Endothelial cell (in vitro differentiated cells): ENCODE data around the gene DNAH5. TPM values are rescaled to one million over a fixed set of nuclear protein-coding genes. Genes with fewer than 3 reads are reported as not detected.

Experiments
- DNase-seq: peaks from one replicate; pipeline ENCODE4 v3.0.0; 2021; ENCODE audit warnings: low spot score
- H3K27ac Mint-ChIP-seq: one replicate; pipeline ENCODE4 v1.8.0; 2021; ENCODE audit warnings: mixed read lengths, inconsistent platforms; ENCODE audit not compliant: unreplicated experiment
- H3K27me3 Mint-ChIP-seq: one replicate; pipeline ENCODE4 v1.8.0; 2021; ENCODE audit warnings: mild to moderate bottlenecking, moderate library complexity, mixed read lengths, inconsistent platforms; ENCODE audit not compliant: unreplicated experiment
- H3K36me3 Mint-ChIP-seq: one replicate; pipeline ENCODE4 v1.8.0; 2021; ENCODE audit warnings: mild to moderate bottlenecking, low read depth, mixed read lengths, inconsistent platforms; ENCODE audit not compliant: unreplicated experiment
- H3K4me1 Mint-ChIP-seq: one replicate; pipeline ENCODE4 v1.8.0; 2021; ENCODE audit warnings: mild to moderate bottlenecking, mixed read lengths, inconsistent platforms; ENCODE audit not compliant: unreplicated experiment
- H3K4me3 Mint-ChIP-seq: one replicate; pipeline ENCODE4 v1.8.0; 2021; ENCODE audit warnings: mild to moderate bottlenecking, mixed read lengths, inconsistent platforms; ENCODE audit not compliant: unreplicated experiment
- H3K9me3 Mint-ChIP-seq: one replicate; pipeline ENCODE4 v1.8.0; 2021; ENCODE audit warnings: mixed read lengths, inconsistent platforms; ENCODE audit not compliant: unreplicated experiment
- total RNA-seq: library from RNA; stranded (reverse); fragmentation: NEBNext Ultra II Directional; extraction: Animal tissue kit (Norgen Biotek cat#: 25700); gene quantifications from one replicate; pipeline ENCODE4 v1.2.1, GENCODE V29; 2021; ENCODE audit not compliant: unreplicated experiment
- TF ChIP-seq, protein P1 (sequence below): fragments of 200-600 bp; sonication (generic); IDR thresholded peaks from one replicate; pipeline ENCODE4 v1.5.0; 2021; ENCODE audit warnings: antibody characterized with exemption; ENCODE audit not compliant: unreplicated experiment

The DNAH5 gene
- total RNA-seq, 1 donor from 2014 or later: 0.80 TPM

DNA sequence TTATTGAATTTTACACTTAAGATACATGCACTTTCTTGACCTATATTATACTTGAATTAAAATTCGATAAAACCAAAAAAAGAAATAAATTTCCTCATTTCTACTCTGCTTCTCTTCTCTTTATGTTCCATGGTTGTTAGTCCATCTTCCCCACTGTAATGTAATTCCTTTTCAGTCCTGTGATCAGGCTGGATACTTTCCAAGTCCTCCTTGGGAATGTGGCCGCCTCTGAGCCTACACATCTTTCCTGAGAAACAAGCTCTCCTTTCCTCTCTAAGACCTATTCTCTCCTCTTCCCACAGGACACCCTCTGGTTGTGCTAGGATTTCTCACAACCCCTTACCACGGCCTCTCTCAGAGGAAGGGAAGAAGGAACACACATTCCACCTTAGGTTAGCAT is 285.1 kb downstream of the DNAH5 start:
- Mint-ChIP-seq H3K27ac (no peak overlapping the region), H3K9me3 (no peaks in the 10 kb centered on the region), H3K4me3 (no peak overlapping the region), H3K27me3 (no peaks in the 10 kb centered on the region), H3K36me3 (no peaks in the 10 kb centered on the region), H3K4me1 (peaks cover 8% of the 10 kb centered on the region)
- TF ChIP-seq, protein P1, sequence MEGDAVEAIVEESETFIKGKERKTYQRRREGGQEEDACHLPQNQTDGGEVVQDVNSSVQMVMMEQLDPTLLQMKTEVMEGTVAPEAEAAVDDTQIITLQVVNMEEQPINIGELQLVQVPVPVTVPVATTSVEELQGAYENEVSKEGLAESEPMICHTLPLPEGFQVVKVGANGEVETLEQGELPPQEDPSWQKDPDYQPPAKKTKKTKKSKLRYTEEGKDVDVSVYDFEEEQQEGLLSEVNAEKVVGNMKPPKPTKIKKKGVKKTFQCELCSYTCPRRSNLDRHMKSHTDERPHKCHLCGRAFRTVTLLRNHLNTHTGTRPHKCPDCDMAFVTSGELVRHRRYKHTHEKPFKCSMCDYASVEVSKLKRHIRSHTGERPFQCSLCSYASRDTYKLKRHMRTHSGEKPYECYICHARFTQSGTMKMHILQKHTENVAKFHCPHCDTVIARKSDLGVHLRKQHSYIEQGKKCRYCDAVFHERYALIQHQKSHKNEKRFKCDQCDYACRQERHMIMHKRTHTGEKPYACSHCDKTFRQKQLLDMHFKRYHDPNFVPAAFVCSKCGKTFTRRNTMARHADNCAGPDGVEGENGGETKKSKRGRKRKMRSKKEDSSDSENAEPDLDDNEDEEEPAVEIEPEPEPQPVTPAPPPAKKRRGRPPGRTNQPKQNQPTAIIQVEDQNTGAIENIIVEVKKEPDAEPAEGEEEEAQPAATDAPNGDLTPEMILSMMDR: no peak
- DNase-seq: no peak

DNA sequence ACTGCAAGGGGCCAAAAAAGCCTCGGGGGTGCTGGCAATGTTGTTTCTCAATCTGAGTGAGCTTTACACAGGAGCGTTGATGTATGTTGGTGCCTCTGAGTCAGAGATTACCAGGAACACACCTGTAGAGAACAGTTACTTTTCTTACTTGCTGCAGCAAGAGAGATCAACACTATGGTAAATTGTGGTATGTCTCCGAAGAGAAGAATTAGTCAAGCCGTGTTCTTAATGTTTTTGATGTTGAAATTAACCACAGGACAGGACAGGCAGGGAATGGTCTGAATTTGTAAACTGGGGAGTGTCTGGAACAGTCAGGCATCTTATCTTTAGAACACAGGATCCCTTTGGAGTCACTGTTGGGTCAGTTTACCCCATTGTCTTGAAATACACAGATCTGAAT is 285.7 kb downstream of the DNAH5 start:
- no peak overlapping the region for H3K27ac Mint-ChIP-seq
- H3K9me3 Mint-ChIP-seq: no peaks in the 10 kb centered on the region
- TF ChIP-seq, protein P1: no peak

DNA sequence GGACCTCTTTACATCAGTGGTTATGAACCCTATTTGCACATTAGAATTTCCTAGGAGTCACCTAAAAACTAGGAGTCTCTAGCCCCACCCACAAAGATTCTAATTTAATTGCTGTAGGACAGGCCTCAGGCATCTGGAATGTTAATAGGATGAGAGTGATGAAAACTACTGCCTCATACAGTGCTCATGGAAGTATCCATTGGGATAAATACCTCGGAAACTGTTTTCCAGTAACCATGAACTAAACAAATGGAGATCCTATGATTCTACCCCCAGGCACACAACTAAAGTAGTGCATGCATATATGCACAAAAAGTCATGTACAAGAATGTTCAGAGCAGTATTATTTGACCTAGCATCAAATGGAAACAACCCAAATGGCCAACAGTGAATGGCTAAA is 286.3 kb downstream of the DNAH5 start:
- no peak for DNase-seq
- Mint-ChIP-seq H3K36me3 (no peaks in the 10 kb centered on the region), H3K27ac (no peak overlapping the region), H3K4me3 (no peak overlapping the region), H3K4me1 (no peaks in the 10 kb centered on the region), H3K9me3 (no peaks in the 10 kb centered on the region), H3K27me3 (no peaks in the 10 kb centered on the region)
- TF ChIP-seq, protein P1: no peak

More for the DNA sequence above, 285.7 kb downstream of the DNAH5 start:
- no peak for DNase-seq
- no peaks in the 10 kb centered on the region for H3K27me3 Mint-ChIP-seq
- H3K36me3 Mint-ChIP-seq: no peaks in the 10 kb centered on the region
- H3K4me3 Mint-ChIP-seq: no peak overlapping the region
- peaks cover 4% of the 10 kb centered on the region for H3K4me1 Mint-ChIP-seq

GRCh38 chr5:13653709-13654108 is 290.8 kb downstream of the DNAH5 start:
- no peak overlapping the region for H3K4me3 Mint-ChIP-seq
- H3K9me3 Mint-ChIP-seq: no peaks in the 10 kb centered on the region
- no peaks in the 10 kb centered on the region for H3K4me1 Mint-ChIP-seq

GRCh38 chr5:13649656-13650055 is 294.8 kb downstream of the DNAH5 start:
- H3K27me3 Mint-ChIP-seq: no peaks in the 10 kb centered on the region
- TF ChIP-seq, protein P1: no peak
- H3K4me1 Mint-ChIP-seq: no peaks in the 10 kb centered on the region
- H3K9me3 Mint-ChIP-seq: no peaks in the 10 kb centered on the region
- DNase-seq: no peak
- no peak overlapping the region for H3K27ac Mint-ChIP-seq
- H3K36me3 Mint-ChIP-seq: no peaks in the 10 kb centered on the region
- no peak overlapping the region for H3K4me3 Mint-ChIP-seq

More at GRCh38 chr5:13653709-13654108, 290.8 kb downstream of the DNAH5 start:
- no peak for DNase-seq
- no peak overlapping the region for H3K27ac Mint-ChIP-seq
- TF ChIP-seq, protein P1: no peak
- no peaks in the 10 kb centered on the region for H3K27me3 Mint-ChIP-seq
- no peaks in the 10 kb centered on the region for H3K36me3 Mint-ChIP-seq
